CD14-positive monocyte (primary cell): ENCODE data around the gene DRAM1. TPM values are rescaled to one million over a fixed set of nuclear protein-coding genes. Genes with fewer than 3 reads are reported as not detected.

Source experiments
- DNase-seq, 3 donors: peaks; one replicate each; pipeline ENCODE4 v3.0.0-alpha.2; 2011 to 2022
- H2AFZ ChIP-seq: 2 replicates; pipeline ENCODE4 v1.6.0; 2012; ENCODE audit warnings: mild to moderate bottlenecking, low read depth, low read length, inconsistent platforms; ENCODE audit not compliant: insufficient read depth, poor library complexity, severe bottlenecking
- H3K27ac ChIP-seq, 2 donors: 1 replicate in 1 of 2; 2 replicates in 1 of 2; pipeline ENCODE4 v1.5.1; 2012 to 2013; ENCODE audit warnings: low read length in 2 of 2, control low read depth in 1 of 2, inconsistent platforms in 1 of 2, low read depth in 1 of 2, mild to moderate bottlenecking in 1 of 2
- H3K27me3 ChIP-seq, 2 donors: one replicate each; pipeline versions ENCODE4 v1.6.0 to v1.6.1; 2011 to 2013; ENCODE audit warnings: low read length in 2 of 2; ENCODE audit not compliant: control insufficient read depth in 2 of 2, insufficient read depth in 2 of 2
- H3K36me3 ChIP-seq, 2 donors: replicated peaks in 1 of 2; 1 replicate in 1 of 2; 2 replicates in 1 of 2; pipeline versions ENCODE4 v1.5.1 to v1.6.1; 2012 to 2013; ENCODE audit warnings: low read length in 2 of 2, control low read depth in 1 of 2, inconsistent platforms in 1 of 2, mild to moderate bottlenecking in 1 of 2; ENCODE audit not compliant: insufficient read depth in 2 of 2, control insufficient read depth in 1 of 2
- H3K4me1 ChIP-seq, 2 donors: 1 replicate in 1 of 2; 2 replicates in 1 of 2; pipeline versions ENCODE4 v1.5.1 to v1.6.1; 2012 to 2013; ENCODE audit warnings: low read length in 2 of 2, control low read depth in 1 of 2, inconsistent platforms in 1 of 2, mild to moderate bottlenecking in 1 of 2, moderate library complexity in 1 of 2; ENCODE audit not compliant: insufficient read depth in 2 of 2, control insufficient read depth in 1 of 2
- H3K4me2 ChIP-seq: replicated peaks from 2 replicates; pipeline ENCODE3; 2012; ENCODE audit warnings: low read length, moderate library complexity, mild to moderate bottlenecking; ENCODE audit not compliant: poor library complexity, severe bottlenecking; ENCODE audit errors: extremely low read depth
- H3K4me3 ChIP-seq, 3 experiments: fragments of 200-600 bp in 1 of 3; sonication (generic) in 1 of 3; replicated peaks in 1 of 3; 1 replicate in 2 of 3; 2 replicates in 1 of 3; pipeline ENCODE4 v1.5.1; 2011 to 2013; ENCODE audit warnings: low read length in 3 of 3, mild to moderate bottlenecking in 3 of 3, control low read depth in 2 of 3, low read depth in 2 of 3, inconsistent platforms in 1 of 3, moderate library complexity in 1 of 3
- H3K79me2 ChIP-seq: 2 replicates; pipeline ENCODE4 v1.6.0; 2012; ENCODE audit warnings: mild to moderate bottlenecking, control low read depth, inconsistent platforms, low read length, moderate library complexity; ENCODE audit not compliant: insufficient read depth
- H3K9ac ChIP-seq: 2 replicates; pipeline ENCODE4 v1.6.0; 2017; ENCODE audit warnings: low read length, mild to moderate bottlenecking; ENCODE audit not compliant: insufficient read depth, poor library complexity, severe bottlenecking
- H3K9me3 ChIP-seq, 2 donors: replicated peaks in 1 of 2; 1 replicate in 1 of 2; 2 replicates in 1 of 2; pipeline versions ENCODE4 v1.5.1 to v1.6.1; 2012 to 2013; ENCODE audit warnings: low read length in 2 of 2, control low read depth in 1 of 2; ENCODE audit not compliant: control insufficient read depth in 1 of 2, insufficient read depth in 1 of 2
- H4K20me1 ChIP-seq: 2 replicates; pipeline ENCODE4 v1.6.0; 2012; ENCODE audit warnings: mild to moderate bottlenecking, low read length, control low read depth, moderate library complexity; ENCODE audit not compliant: insufficient read depth
- H3K27ac Mint-ChIP-seq, 7 donors: one replicate each; pipeline ENCODE4 v1.8.0; 2020; ENCODE audit warnings: mild to moderate bottlenecking in 7 of 7, mixed read lengths in 7 of 7, moderate library complexity in 6 of 7, inconsistent platforms in 2 of 7
- H3K27me3 Mint-ChIP-seq, 3 donors: one replicate each; pipeline ENCODE4 v1.8.0; 2021 to 2022; ENCODE audit warnings: low read depth in 3 of 3, mild to moderate bottlenecking in 3 of 3, mixed read lengths in 3 of 3, moderate library complexity in 3 of 3, inconsistent platforms in 1 of 3
- H3K36me3 Mint-ChIP-seq, 2 donors: one replicate each; pipeline ENCODE4 v1.8.0; 2020; ENCODE audit warnings: mixed read lengths in 2 of 2, inconsistent platforms in 1 of 2, mild to moderate bottlenecking in 1 of 2
- H3K4me1 Mint-ChIP-seq: one replicate; pipeline ENCODE4 v1.8.0; 2020; ENCODE audit warnings: mild to moderate bottlenecking, mixed read lengths
- H3K4me3 Mint-ChIP-seq, 2 donors: one replicate each; pipeline ENCODE4 v1.8.0; 2020; ENCODE audit warnings: mild to moderate bottlenecking in 2 of 2, mixed read lengths in 2 of 2, moderate library complexity in 1 of 2
- H3K9me3 Mint-ChIP-seq, 7 donors: one replicate each; pipeline ENCODE4 v1.8.0; 2020 to 2022; ENCODE audit warnings: mixed read lengths in 7 of 7, mild to moderate bottlenecking in 6 of 7, moderate library complexity in 6 of 7, inconsistent platforms in 2 of 7
- WGBS: methylation state at CpG from one replicate; pipeline ENCODE4 v1.1.5; 2013; ENCODE audit warnings: missing lambda C conversion rate; ENCODE audit not compliant: insufficient coverage; 5-methylcytosine and 5-hydroxymethylcytosine counted together
- intact Hi-C, 2 donors: fragments of 100-400 bp; cut with micrococcal nuclease; formaldehyde crosslinking; loops; one replicate each; pipeline versions ENCODE4 v1.15.0 to v1.15.1; 2023
- polyA plus RNA-seq, 3 donors: library from polyadenylated mRNA; depleted of rRNA in 1 of 3; unstranded in 2 of 3; stranded (reverse) in 1 of 3; fragments of 300-500 nt in 2 of 3; fragments of >200 nt in 1 of 3; fragmentation: Illumina TruSeq in 2 of 3; gene quantifications; 1 replicate in 2 of 3; 2 replicates in 1 of 3; pipeline ENCODE4 v1.2.3, GENCODE V29; 2012 to 2021
- small RNA-seq: library from RNA; depleted of rRNA; stranded (forward); fragments of <200 nt; gene quantifications from one replicate; pipeline ENCODE3, GENCODE V24; 2012; ENCODE audit warnings: low read depth; ENCODE audit not compliant: insufficient read length
- TF ChIP-seq, protein P1 (sequence below): fragments of 200-600 bp; IDR thresholded peaks from one replicate; pipeline ENCODE4 v1.8.0; 2022; ENCODE audit warnings: antibody characterized with exemption, mild to moderate bottlenecking

The DRAM1 gene
- polyA plus RNA-seq, 3 donors, result 14.0 to 49.7 (median 43.0) TPM

DNA sequence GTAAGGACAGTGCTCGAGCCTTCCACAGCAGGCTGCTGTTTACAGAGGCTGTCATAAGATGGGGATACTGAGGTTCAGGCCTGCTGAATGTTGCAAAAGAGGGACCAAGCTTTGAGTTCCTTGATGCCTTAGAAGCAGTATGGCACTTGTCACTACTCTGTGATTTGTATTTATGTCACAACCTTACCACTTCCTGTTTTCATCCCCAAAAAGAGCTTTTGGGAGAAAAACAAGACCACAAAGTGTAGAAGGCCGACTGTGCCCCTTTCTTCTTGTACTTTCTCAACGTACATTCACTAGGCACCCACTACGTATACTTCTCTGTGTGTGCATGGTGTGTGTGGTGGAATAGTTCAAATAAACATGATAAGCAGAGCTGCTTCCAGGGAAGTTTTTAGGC is 90.1 kb downstream of the DRAM1 start:
- no peak overlapping the region for H3K4me3 ChIP-seq
- intact Hi-C loops, result no loop called here
- no peak overlapping the region for H2AFZ ChIP-seq
- Mint-ChIP-seq H3K27ac (no peak overlapping the region), H3K27me3 (peaks cover 0 to 3% (median 0%) of the 10 kb centered on the region in 3 donors), H3K4me3 (no peak overlapping the region), H3K36me3 (no peaks in the 10 kb centered on the region), H3K9me3 (peaks cover 0 to 7% (median 0%) of the 10 kb centered on the region in 7 donors), H3K4me1 (peaks cover 3% of the 10 kb centered on the region)
- H3K4me2 ChIP-seq, result no peak overlapping the region
- H3K27ac ChIP-seq, result no peak overlapping the region
- no CpG with 5 or more reads among the region's 4 CpGs for WGBS
- peaks cover 0 to 5% of the 10 kb centered on the region in 2 donors for H3K4me1 ChIP-seq
- no peaks in the 10 kb centered on the region for H3K27me3 ChIP-seq
- TF ChIP-seq, protein P1, sequence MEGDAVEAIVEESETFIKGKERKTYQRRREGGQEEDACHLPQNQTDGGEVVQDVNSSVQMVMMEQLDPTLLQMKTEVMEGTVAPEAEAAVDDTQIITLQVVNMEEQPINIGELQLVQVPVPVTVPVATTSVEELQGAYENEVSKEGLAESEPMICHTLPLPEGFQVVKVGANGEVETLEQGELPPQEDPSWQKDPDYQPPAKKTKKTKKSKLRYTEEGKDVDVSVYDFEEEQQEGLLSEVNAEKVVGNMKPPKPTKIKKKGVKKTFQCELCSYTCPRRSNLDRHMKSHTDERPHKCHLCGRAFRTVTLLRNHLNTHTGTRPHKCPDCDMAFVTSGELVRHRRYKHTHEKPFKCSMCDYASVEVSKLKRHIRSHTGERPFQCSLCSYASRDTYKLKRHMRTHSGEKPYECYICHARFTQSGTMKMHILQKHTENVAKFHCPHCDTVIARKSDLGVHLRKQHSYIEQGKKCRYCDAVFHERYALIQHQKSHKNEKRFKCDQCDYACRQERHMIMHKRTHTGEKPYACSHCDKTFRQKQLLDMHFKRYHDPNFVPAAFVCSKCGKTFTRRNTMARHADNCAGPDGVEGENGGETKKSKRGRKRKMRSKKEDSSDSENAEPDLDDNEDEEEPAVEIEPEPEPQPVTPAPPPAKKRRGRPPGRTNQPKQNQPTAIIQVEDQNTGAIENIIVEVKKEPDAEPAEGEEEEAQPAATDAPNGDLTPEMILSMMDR, result no peak
- no peaks in the 10 kb centered on the region for H3K36me3 ChIP-seq
- no peak overlapping the region for H3K9ac ChIP-seq
- DNase-seq, result peak in 2 of 3 donors; percentile 0 to 1
- no peaks in the 10 kb centered on the region for H3K79me2 ChIP-seq
- no peaks in the 10 kb centered on the region for H3K9me3 ChIP-seq
- no peaks in the 10 kb centered on the region for H4K20me1 ChIP-seq

DNA sequence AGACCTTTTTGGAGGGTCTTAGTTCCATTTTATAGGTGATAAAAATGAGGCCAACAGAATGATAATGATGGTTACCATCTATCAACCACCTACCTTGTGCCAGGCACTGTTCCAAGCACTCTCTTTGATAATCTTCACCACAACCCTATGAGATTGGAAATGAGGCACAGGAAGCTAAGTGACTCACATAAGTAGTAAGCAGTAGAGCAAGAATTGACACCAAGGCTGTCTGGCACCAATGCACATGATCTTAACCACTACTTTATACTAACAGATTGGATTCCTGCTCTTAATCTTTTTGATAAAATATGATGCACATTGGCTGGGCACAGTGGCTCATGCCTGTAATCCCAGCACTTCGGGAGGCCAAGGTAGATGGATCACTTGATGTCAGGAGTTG is 91.4 kb downstream of the DRAM1 start:
- H3K27ac ChIP-seq, result no peak overlapping the region
- no CpG with 5 or more reads among the region's 1 CpG for WGBS
- H4K20me1 ChIP-seq, result no peaks in the 10 kb centered on the region
- no peak for DNase-seq
- Mint-ChIP-seq H3K36me3 (no peaks in the 10 kb centered on the region), H3K4me3 (no peak overlapping the region), H3K27me3 (peaks cover 0 to 3% (median 0%) of the 10 kb centered on the region in 3 donors), H3K9me3 (peaks cover 0 to 7% (median 0%) of the 10 kb centered on the region in 7 donors), H3K4me1 (peaks cover 3% of the 10 kb centered on the region), H3K27ac (no peak overlapping the region)
- H3K79me2 ChIP-seq, result no peaks in the 10 kb centered on the region
- no peaks in the 10 kb centered on the region for H3K36me3 ChIP-seq
- no peak overlapping the region for H3K4me3 ChIP-seq
- TF ChIP-seq, protein P1, result no peak
- peaks cover 0 to 5% of the 10 kb centered on the region in 2 donors for H3K4me1 ChIP-seq
- H2AFZ ChIP-seq, result no peak overlapping the region
- H3K9me3 ChIP-seq, result no peaks in the 10 kb centered on the region
- H3K4me2 ChIP-seq, result no peak overlapping the region
- intact Hi-C loops, result no loop called here
- H3K27me3 ChIP-seq, result no peaks in the 10 kb centered on the region
- no peak overlapping the region for H3K9ac ChIP-seq

Small RNAs within 50 kb of the gene (small RNA-seq; reads per million reads assigned to genes)
- gene RNA5SP369 (not detected), gene RNU6-1183P (not detected)

Other genes starting within 250 kb of the DRAM1 start
- 10 to 100 TPM; 30.9 to 92.7 (median 36.7) TPM for gene CHPT1, start 179.9 kb upstream of the DRAM1 start, polyA plus RNA-seq
- under 1 TPM in 1 of 3 donors, not detected in 2; 0.15 TPM for gene SYCP3, start 138.1 kb upstream of the DRAM1 start, polyA plus RNA-seq
- 10 to 100 TPM; 14.4 to 29.1 (median 24.1) TPM for gene GNPTAB, start 46.6 kb upstream of the DRAM1 start, polyA plus RNA-seq
- gene WASHC3, start 184.4 kb downstream of the DRAM1 start, polyA plus RNA-seq, result 10 to 100 TPM; 26.0 to 75.8 (median 66.2) TPM
- gene NUP37, start 242.5 kb downstream of the DRAM1 start, polyA plus RNA-seq, result 10 to 100 TPM; 11.1 to 23.0 (median 20.9) TPM
- 1 to 10 TPM in 2 of 3 donors, under 1 TPM in 1; 0.68 to 1.8 (median 1.6) TPM for gene PARPBP, start 242.6 kb downstream of the DRAM1 start, polyA plus RNA-seq